Astrocyte (in vitro differentiated cells and primary cell): ENCODE measurements around the gene AMACR. TPM values are rescaled to one million over a fixed set of nuclear protein-coding genes. Genes with fewer than 3 reads are reported as not detected.
A peak's percentile ranks its signal among the peaks of the same experiment; 100 is the strongest.

Experiments
- DNase-seq: peaks from one replicate; pipeline ENCODE4 v3.0.0-alpha.2; 2010; ENCODE audit warnings: low read depth
- FAIRE-seq: peaks from 2 replicates; lab custom pipeline; 2011; peaks lifted over from hg19 to GRCh38; lab: Jason Lieb, UNC
- H2AFZ ChIP-seq: 2 replicates; pipeline ENCODE4 v1.6.0; 2012; ENCODE audit warnings: low read depth, low read length, inconsistent platforms
- H3K27ac ChIP-seq: 2 replicates; pipeline ENCODE4 v1.5.1; 2011; ENCODE audit warnings: low read depth, low read length, inconsistent platforms
- H3K27me3 ChIP-seq: 2 replicates; pipeline ENCODE4 v1.6.0; 2011; ENCODE audit warnings: low read length, inconsistent platforms; ENCODE audit not compliant: insufficient read depth
- H3K36me3 ChIP-seq: 2 replicates; pipeline ENCODE4 v1.5.1; 2011; ENCODE audit warnings: low read length, inconsistent platforms; ENCODE audit not compliant: insufficient read depth
- H3K4me1 ChIP-seq: 2 replicates; pipeline ENCODE4 v1.5.1; 2011; ENCODE audit warnings: low read length, inconsistent platforms; ENCODE audit not compliant: insufficient read depth
- H3K4me2 ChIP-seq: 2 replicates; pipeline ENCODE4 v1.6.0; 2012; ENCODE audit warnings: low read length, inconsistent platforms
- H3K4me3 ChIP-seq: 2 replicates; pipeline ENCODE4 v1.5.1; 2011; ENCODE audit warnings: low read depth, mild to moderate bottlenecking, low read length, inconsistent platforms; ENCODE audit not compliant: insufficient read depth
- H3K79me2 ChIP-seq: 2 replicates; pipeline ENCODE4 v1.6.0; 2012; ENCODE audit warnings: mild to moderate bottlenecking, low read length, inconsistent platforms; ENCODE audit not compliant: insufficient read depth
- H3K9ac ChIP-seq: 2 replicates; pipeline ENCODE4 v1.6.0; 2012; ENCODE audit warnings: mild to moderate bottlenecking, low read length, inconsistent platforms
- H3K9me3 ChIP-seq: 2 replicates; pipeline ENCODE4 v1.5.1; 2012; ENCODE audit warnings: low read depth, mild to moderate bottlenecking, low read length, inconsistent platforms; ENCODE audit not compliant: insufficient read depth
- H4K20me1 ChIP-seq: 2 replicates; pipeline ENCODE4 v1.6.0; 2012; ENCODE audit warnings: low read length, inconsistent platforms; ENCODE audit not compliant: insufficient read depth
- H3K27ac Mint-ChIP-seq: one replicate; pipeline ENCODE4 v1.8.0; 2021; ENCODE audit warnings: mild to moderate bottlenecking, mixed read lengths; ENCODE audit not compliant: unreplicated experiment
- H3K27me3 Mint-ChIP-seq: one replicate; pipeline ENCODE4 v1.8.0; 2021; ENCODE audit warnings: low read depth, mixed read lengths; ENCODE audit not compliant: unreplicated experiment
- H3K36me3 Mint-ChIP-seq: one replicate; pipeline ENCODE4 v1.8.0; 2021; ENCODE audit warnings: low read depth, mixed read lengths; ENCODE audit not compliant: unreplicated experiment
- H3K4me1 Mint-ChIP-seq: one replicate; pipeline ENCODE4 v1.8.0; 2021; ENCODE audit warnings: low read depth, mixed read lengths; ENCODE audit not compliant: unreplicated experiment
- H3K4me3 Mint-ChIP-seq: one replicate; pipeline ENCODE4 v1.8.0; 2021; ENCODE audit warnings: mild to moderate bottlenecking, moderate library complexity, mixed read lengths; ENCODE audit not compliant: unreplicated experiment
- H3K9me3 Mint-ChIP-seq: one replicate; pipeline ENCODE4 v1.8.0; 2021; ENCODE audit warnings: mild to moderate bottlenecking, mixed read lengths; ENCODE audit not compliant: unreplicated experiment
- CTCF ChIP-seq: IDR thresholded peaks from 2 replicates; pipeline ENCODE4 v1.5.1; 2011; ENCODE audit warnings: low read depth, mild to moderate bottlenecking, inconsistent platforms, low read length, moderate library complexity; ENCODE audit not compliant: insufficient read depth
- EZH2 ChIP-seq: IDR thresholded peaks from 2 replicates; pipeline ENCODE4 v1.6.1; 2012; ENCODE audit warnings: mild to moderate bottlenecking, low read length, inconsistent platforms; ENCODE audit not compliant: insufficient read depth
- total RNA-seq: library from RNA; stranded (reverse); gene quantifications from 2 replicates; pipeline ENCODE4 v1.2.1, GENCODE V29; 2021

AMACR gene
- total RNA-seq, 1 donor from 2014 or later: 13.4 TPM

DNA sequence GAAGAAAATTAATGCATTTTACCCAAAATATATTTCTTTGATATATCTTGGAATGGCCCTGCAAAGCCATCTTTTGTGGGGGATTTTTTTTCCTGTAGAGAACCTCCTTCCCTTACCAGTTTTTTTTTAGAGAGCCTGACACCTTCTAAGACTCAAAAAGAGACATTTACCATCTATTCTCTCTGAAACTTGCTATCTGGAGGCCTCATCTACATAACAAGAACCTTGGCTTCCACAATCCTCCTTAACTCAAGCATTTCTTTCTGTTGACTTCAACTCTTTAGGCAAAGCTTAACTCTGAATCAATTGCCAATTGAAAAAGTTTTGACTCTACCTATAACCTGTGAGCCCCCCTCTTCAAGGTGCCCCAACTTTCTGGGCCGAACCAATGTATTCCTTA, 29.5 kb downstream of the AMACR start:
- no peaks in the 10 kb centered on the region for H3K79me2 ChIP-seq
- no peaks in the 10 kb centered on the region for H3K27me3 ChIP-seq
- no peak overlapping the region for H3K9ac ChIP-seq
- H3K36me3 ChIP-seq: no peaks in the 10 kb centered on the region
- H3K9me3 ChIP-seq: no peaks in the 10 kb centered on the region
- no peaks in the 10 kb centered on the region for H3K9me3 Mint-ChIP-seq
- no peak for TF ChIP-seq EZH2
- no peak for TF ChIP-seq CTCF
- no peak overlapping the region for H2AFZ ChIP-seq
- no peak overlapping the region for H3K4me2 ChIP-seq
- no peaks in the 10 kb centered on the region for H4K20me1 ChIP-seq
- DNase-seq (no peak), FAIRE-seq (no peak)
- no peak overlapping the region for H3K27ac ChIP-seq
- no peak overlapping the region for H3K4me3 ChIP-seq
- no peak overlapping the region for H3K27ac Mint-ChIP-seq
- H3K4me1 ChIP-seq: no peaks in the 10 kb centered on the region
- peaks cover 8% of the 10 kb centered on the region for H3K27me3 Mint-ChIP-seq
- H3K36me3 Mint-ChIP-seq: peaks cover 1% of the 10 kb centered on the region
- H3K4me3 Mint-ChIP-seq: no peak overlapping the region
- peaks cover 2% of the 10 kb centered on the region for H3K4me1 Mint-ChIP-seq

GRCh38 chr5:33976307-33976706, 31.5 kb downstream of the AMACR start:
- no peak for DNase-seq
- no peak overlapping the region for H3K4me3 Mint-ChIP-seq
- H3K9me3 Mint-ChIP-seq: no peaks in the 10 kb centered on the region
- no peak overlapping the region for H3K9ac ChIP-seq
- H3K4me1 Mint-ChIP-seq: peaks cover 1% of the 10 kb centered on the region
- H3K27ac Mint-ChIP-seq: no peak overlapping the region
- H2AFZ ChIP-seq: no peak overlapping the region
- no peak overlapping the region for H3K4me3 ChIP-seq
- H3K36me3 Mint-ChIP-seq: peaks cover 1% of the 10 kb centered on the region
- H3K27me3 Mint-ChIP-seq: peaks cover 8% of the 10 kb centered on the region
- no peaks in the 10 kb centered on the region for H3K27me3 ChIP-seq
- no peak overlapping the region for H3K27ac ChIP-seq
- no peak for FAIRE-seq
- TF ChIP-seq CTCF (no peak), EZH2 (no peak)
- no peak overlapping the region for H3K4me2 ChIP-seq
- no peaks in the 10 kb centered on the region for H3K4me1 ChIP-seq
- H3K36me3 ChIP-seq: no peaks in the 10 kb centered on the region
- no peaks in the 10 kb centered on the region for H4K20me1 ChIP-seq
- no peaks in the 10 kb centered on the region for H3K79me2 ChIP-seq
- no peaks in the 10 kb centered on the region for H3K9me3 ChIP-seq

DNA sequence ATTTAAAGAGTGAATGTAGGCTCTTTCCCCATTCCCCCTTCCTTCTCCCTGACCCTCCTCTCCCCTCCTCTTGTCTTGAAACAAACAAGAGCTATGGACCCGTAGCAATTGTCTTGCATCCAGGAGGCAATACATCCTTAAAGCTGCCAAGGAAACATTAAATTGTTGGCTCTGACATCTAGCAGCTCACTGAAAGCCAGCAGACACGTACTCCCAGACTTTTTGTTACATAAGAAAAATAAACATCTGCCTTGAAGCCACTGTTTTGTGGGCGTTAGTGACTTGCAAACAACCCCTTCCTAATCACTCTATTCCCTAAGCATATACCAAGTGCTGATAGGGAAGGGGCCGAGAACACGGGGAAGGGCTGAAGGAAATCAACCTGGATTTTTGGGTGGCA, 32.0 kb downstream of the AMACR start:
- Histone ChIP-seq H3K27me3 (no peaks in the 10 kb centered on the region), H3K4me3 (no peak overlapping the region), H3K9me3 (no peaks in the 10 kb centered on the region), H2AFZ (no peak overlapping the region), H3K36me3 (no peaks in the 10 kb centered on the region), H4K20me1 (no peaks in the 10 kb centered on the region), H3K79me2 (no peaks in the 10 kb centered on the region), H3K4me1 (no peaks in the 10 kb centered on the region), H3K27ac (no peak overlapping the region), H3K9ac (no peak overlapping the region), H3K4me2 (no peak overlapping the region)
- H3K9me3 Mint-ChIP-seq: no peaks in the 10 kb centered on the region
- H3K4me1 Mint-ChIP-seq: no peaks in the 10 kb centered on the region
- FAIRE-seq: no peak
- H3K27me3 Mint-ChIP-seq: peaks cover 8% of the 10 kb centered on the region
- peak; percentile 18 for DNase-seq
- TF ChIP-seq EZH2 (no peak), CTCF (no peak)
- H3K36me3 Mint-ChIP-seq: peaks cover 1% of the 10 kb centered on the region
- no peak overlapping the region for H3K27ac Mint-ChIP-seq
- H3K4me3 Mint-ChIP-seq: no peak overlapping the region
